DMS153 (cell line): ENCODE results near the gene PEX10.

Experiments used
- DNase-seq: peaks from one replicate; lab custom pipeline; 2025; lab: John Stamatoyannopoulos, UW

Gene PEX10

DNA sequence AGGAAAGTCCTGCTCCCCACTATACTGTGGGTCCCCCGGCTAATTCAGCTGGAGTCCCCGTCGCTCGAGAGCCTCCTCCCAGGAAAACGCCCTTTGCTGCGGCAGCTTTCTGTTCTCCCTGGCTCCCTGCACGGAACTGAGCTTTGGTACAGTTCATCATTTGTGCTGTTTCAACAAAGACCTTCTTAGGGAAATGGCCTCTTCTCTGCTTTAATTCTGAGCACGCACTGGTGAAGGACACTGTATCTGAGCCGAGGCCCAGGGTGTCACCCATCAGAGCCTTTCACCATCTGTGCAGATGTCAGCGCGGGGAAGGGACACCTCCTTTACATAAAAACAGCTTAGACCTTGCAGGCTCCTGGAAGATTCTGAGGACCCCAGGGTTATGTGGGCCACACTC is 13.5 kb upstream of the PEX10 start:
- no peak for DNase-seq

DNA sequence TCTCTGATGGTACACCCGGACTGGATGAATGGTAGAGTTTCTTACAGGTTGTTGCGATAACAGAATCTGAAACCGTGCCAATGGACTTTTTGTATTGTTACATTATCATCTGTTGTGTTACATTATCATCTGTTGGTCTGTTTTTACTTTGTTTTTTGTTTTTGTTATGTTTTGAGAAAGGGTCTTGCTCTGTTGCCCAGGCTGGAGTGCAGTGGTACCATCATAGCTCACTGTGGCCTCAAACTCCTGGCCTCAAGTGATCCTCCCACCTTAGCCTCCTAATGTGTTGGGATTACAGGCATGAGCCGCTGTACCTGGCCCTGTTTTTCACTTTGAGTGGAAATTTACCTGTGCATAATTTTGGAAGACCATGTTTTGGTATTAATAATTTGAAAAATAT is 10.2 kb upstream of the PEX10 start:
- no peak for DNase-seq

DNA sequence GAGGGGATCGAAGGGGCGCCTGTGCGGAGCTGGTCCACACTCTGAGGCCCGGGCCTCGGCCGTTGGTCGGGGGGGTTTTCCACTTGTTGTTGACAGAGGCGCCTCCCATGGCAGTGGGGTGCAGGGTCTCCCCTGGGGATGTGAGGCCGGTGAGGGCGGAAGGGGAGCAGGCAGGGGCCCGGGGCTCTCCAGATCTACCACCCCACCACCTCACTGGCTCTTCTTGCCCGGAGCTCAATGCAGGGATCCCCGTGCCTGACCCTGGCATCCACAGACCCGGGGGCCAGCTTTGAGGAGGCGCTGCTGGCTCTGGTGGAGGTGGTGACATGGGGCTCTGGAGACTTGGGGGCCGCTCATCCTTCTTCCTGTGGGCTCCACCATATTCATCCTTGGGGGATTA is 7.1 kb upstream of the PEX10 start:
- DNase-seq = no peak

DNA sequence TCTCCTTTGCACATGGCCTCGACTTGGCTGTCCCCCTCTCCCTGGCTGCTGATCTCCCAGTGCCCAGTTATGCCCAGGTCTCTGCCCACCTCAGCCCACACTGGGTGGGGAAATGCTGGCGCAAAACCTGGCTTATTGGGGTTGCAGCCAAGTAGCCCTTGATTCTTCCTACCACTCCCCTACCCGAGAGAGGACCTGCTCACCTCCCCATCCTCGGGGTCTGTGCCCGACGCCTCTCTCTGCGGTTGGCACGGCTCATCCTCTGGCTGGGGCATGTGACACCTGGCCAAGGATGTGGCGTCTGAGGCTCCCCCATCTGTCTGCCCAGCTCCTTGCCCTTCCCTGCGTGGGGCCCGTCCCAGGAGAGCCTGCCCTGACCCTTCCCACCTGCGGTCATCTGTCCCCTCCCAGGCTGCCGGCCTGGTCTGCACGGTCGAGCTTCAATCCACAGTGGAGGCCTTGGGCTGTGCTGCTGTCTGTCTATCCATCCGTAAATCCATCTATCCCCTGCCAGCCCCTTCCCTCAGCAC is 6.5 kb upstream of the PEX10 start:
- DNase-seq = no peak

DNA sequence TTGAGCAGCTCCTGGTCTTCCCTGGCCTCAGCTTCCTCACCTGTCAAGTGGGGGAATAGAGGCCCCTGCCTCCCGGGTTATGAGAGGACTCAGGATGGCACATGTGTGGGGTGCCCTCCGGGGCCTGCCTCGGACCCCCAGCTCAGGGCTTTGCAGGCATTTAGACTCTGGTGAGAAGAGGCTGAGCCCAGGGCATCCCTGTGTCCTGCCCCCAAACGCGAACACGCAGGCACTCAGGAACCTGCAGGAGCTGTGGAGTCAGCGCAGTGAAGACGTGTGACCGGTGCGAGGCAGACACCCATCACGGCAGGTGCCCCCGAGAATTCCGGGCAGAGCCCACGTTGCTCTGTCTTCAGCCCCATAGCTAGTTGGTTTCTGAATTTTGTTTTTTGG is 5.5 kb upstream of the PEX10 start:
- DNase-seq = no peak

DNA sequence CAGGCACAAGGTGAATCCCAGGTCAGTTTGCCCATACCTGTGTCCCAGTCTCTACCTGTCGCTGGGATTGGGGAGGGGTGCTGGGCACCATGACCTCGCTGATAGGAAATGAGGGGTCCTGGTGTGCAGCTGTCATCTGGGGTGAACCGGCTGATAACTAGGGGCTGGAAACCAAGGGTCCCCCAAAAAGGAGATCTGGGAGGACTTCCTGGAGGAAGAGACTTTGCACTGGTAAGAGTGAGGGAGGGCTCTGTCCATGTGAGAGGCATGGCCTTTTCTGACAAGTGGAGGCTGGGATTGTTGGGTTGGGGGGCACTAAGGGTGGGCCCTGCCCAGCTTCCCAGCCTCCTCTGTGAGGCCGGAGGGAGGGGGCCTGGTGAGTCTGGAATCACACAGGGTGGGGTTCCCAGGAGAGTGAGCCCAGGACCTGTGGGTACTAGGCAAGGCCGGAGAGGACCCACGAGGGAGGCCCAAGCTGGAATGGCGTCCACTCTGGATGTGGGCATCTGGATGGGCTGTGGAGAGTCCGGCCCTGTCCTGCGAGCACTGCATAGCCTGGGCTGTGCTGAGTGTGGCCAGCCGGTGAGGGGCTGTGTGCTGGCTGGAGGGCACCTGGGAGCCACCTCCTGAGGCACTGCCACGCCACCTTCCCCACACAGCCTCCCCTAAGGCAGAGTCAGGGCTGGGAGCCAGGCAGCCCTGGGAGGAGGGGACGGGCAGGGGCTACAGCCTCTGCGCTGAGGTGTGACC is 4.9 kb upstream of the PEX10 start:
- DNase-seq = no peak

DNA sequence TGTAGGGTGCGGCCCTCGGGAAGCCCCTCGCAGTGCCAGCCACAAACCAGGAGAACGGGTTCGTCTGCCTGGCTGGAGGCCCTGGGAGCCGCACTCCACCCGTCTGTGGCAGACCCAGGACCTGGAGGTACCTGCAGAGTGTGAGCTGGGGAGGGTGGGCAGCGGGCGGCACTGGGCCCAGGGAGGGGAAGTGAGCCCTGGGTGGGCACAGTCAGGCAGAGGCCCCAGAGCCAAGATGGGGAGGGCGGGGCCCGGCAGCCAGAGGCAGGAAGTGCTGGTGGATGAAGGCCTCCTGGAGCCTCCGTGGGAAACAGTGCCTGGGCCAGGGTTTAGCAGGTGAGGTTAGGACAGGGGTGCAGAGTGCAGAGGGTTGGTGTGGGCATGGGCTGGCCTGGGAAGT is 4.0 kb upstream of the PEX10 start:
- peak; percentile 42 for DNase-seq

DNA sequence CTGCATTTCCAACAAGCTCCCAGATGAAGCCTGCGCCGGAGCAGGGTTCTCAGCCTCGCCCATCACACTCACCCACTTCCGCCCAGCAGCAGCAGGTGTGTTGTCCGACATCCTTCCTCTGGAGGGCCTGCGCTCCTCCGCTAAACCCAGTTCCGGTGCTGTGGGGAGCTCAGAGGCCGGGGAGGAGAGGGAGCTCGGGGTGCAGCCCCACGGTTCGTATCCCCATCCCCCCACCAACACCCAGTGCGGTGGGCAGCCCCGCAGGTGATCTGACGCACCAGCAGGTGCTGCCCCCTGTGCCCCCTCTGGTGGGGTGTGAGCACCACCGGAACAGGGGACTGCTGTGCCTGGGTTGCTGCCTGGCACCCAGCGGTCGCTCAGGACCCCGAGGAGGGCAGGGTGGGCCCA is 3.4 kb upstream of the PEX10 start:
- DNase-seq = peak; percentile 85

DNA sequence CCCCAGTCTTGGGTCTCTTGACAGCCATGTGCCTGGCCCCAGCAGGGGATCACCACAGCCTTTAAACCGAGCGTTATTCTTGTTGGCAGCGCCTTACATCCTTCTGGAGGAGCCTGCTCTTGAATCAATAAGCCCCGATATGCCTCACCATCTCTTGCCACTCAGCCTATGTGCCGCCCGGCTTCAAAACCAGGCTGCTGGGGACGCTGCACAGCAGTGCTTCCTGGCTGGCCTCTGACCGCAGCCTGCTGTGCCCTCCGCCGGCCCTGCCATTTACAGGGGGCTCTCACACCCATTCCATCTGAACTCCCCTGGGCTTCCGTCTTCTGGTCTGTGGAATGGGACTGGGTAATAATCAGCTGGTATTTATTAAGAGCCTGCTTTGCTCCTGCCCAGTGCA is 3.0 kb upstream of the PEX10 start:
- peak; percentile 33 for DNase-seq

DNA sequence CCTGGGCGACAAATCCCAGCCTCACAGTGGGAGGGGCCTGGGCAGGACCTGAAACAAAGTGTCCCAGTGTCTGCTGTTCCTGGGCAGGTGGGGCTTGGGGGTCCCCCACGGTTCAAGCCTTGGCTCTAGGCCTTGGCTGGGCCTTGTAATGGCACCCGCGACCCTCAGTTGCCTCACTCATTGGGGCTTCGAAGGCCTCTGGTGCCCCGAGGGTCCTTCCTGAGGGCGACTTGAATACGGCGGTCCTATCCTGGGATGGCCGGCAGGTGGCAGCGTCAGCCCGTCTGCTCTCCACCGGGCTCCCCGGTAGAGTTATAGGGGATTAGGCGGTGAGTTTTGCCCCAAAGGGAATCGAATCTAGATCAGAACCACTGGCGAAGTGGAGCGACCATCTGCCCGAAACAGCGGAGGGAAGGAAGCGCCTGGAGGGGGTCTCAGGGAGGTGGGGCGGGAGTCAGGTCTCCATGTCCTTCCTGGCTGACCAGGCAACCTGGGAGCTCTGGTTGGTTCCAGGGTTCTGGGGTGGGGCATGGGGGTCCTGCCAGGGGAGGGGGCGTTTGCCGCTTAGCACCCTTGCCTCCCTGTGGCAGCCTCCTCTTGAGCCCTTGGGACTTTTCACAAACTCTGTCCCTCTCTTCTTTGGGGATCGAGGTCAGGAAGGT is 2.1 kb upstream of the PEX10 start:
- DNase-seq = peak; percentile 62

DNA sequence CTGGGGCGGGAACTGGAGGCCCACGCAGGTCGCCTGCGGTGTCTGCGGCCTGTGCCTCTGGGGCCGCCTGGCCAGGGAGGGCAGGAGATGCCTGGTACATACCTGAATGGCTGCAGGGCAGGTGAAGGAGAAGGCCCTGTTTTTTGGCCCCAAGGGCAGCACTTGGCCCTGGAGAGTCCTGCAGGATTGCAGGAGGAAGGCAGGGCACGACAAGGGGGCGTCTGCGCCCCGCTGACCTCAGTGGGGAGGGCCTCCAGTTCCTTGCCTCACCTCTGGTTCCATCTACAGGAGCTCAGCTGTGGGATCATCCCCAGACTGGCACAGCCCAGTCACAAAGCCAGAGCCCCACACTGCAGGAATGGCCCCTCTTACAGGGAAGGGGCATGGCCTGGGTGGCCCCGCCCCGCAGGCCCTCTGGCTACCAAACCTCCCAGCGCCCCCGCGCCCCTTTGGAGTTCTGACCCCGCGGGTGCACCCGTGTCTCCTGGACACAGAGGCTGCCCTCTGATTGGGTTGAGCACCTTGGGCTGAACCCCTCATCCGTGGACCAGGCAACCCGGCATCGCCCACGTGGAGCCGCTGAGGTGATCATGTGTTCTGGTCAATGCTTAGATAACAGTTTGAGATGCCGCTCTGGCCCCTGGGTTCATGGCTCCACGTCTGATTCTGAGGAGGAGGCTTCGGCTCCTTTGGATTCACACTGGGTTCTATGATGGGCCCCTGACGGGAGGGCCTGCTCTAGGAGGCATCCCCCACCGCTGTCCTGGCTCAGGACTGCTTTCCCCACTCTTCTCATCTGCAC is 1.3 kb upstream of the PEX10 start:
- DNase-seq = no peak

DNA sequence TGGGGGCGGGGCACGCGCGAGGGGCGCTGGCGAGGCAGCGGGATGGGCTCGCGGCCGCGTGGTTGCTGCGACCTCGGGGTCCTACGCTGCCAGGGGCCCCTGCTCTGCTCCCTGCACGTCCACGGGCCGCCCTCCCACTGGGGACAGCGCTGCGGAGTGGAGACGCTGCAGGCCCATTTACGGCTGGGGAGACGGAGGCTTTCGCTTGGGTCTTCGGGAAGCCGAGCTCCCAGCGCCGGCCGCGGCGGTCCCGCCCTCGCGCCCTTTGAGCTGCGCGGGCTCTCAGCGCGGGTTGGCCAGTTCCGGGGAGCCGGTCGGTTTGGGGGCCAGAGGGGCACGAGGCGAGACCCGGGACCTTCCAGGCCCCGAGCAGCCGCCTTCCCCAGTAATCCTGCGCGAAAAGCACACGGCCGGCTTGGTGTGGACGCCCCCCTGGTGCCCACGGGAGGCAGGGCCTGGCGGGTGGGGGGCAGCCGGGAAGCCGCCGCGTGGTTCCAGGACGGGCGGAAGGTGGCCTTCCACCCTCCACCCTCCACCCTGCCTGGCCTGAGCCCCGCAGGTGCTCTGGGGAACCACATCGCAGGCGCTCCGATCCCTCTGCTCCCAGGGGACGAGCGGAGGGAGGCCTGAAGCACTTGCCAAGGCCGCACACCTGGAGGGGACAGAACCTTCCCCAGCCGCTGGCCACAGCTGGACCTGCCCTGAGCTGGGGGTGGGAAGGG is 570 bp upstream of the PEX10 start:
- DNase-seq = peak; percentile 29

DNA sequence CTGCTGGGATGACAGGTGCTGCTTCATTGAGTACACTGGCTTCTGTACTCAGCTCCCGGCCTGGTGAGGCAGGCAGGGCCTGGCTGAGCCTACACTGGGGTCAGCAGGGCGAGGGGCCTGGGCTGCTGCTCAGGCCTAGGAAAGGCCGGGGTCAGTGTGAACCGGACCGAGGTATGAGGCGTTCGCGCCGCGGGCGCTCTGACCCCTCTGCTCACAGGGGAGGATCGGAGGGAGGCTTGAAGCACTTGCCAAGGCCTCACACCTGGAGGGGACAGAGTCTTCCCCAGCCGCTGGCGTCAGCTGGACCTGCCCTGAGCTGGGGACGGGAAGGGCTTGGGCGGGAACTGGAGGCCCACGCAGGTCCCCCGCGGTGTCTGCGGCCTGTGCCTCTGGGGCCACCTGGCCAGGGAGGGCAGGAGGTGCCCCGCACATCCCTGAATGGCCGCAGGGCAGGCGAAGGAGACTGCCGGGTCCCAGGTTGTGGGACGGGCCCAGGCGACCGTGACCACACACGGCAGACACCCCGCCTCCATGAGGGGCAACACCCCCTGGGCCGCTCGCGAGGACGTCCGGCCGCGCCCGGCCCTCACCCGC is 466 bp downstream of the PEX10 start:
- no peak for DNase-seq

DNA sequence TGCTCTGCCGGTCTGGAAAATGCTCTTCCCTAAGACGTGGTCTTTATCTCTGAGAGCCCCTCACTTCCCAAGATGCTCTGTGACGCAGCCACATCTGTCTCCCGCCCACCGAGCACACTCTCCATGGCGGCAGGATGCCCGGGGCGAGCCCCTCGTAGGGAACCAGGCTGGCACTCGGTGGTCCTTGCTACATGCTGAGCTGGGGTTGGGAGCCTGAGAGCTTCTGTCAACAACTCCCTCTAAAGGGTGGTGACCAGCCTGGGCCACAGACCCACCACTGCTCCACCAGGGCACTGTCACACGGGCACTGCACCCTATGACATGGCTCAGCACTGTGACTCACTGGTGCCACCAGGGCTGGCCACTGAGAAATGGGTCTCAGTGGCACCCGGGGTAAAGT is 2.6 kb downstream of the PEX10 start:
- DNase-seq = no peak

DNA sequence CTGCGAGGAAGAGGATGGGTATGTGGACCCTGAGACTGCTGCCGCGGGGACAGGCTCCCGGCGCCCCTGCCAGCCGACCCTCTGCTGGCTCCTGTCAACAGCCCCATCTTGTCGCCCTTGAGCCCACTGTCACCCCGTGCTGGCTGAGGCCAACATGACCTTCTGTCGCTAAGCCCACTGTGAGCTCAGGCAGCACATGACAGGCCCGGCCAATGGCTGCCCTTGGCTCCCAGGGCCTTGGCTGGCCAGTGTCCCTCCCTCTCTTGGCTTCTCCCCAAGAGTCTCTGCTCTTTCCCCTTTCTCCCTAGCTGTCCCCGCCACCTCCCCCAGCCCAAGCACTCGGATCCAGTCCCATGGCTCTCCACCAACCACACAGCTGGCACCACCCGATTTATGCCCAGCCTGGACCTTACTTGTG is 3.5 kb downstream of the PEX10 start:
- no peak for DNase-seq

DNA sequence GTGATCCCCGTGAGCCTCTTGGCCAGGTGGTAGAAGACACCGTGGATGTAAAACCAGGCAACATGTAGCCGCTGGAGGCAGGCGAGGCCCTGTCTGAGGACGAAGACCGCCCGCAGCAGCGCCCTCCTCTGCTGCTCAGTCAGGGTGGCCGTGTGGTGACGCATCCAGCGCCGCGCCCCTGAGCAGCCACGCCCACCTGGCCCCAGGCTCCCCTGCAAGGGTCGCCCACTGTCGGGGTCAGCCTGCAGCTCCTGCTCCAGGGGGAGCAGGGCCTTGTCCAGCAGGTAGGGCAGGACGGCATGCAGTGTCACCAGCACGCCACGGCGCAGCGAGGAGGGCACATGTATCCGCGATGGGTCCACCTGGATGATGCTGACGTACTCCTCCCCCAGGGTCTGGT is 3.9 kb downstream of the PEX10 start:
- no peak for DNase-seq

DNA sequence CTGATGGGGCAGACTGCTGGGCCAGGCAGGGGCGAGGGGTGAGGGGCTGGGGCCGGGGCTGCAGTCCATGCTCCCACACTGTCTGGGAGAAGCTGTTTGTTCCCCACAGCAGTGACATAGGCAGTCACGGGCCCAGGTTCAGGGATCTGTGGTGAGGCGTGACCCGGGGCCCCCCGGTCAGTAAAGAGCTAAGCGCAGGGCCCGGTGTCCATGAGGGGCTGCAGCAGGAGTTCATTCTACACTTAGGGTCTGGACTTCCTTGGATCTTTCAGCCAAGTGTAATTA is 4.4 kb downstream of the PEX10 start:
- no peak for DNase-seq

DNA sequence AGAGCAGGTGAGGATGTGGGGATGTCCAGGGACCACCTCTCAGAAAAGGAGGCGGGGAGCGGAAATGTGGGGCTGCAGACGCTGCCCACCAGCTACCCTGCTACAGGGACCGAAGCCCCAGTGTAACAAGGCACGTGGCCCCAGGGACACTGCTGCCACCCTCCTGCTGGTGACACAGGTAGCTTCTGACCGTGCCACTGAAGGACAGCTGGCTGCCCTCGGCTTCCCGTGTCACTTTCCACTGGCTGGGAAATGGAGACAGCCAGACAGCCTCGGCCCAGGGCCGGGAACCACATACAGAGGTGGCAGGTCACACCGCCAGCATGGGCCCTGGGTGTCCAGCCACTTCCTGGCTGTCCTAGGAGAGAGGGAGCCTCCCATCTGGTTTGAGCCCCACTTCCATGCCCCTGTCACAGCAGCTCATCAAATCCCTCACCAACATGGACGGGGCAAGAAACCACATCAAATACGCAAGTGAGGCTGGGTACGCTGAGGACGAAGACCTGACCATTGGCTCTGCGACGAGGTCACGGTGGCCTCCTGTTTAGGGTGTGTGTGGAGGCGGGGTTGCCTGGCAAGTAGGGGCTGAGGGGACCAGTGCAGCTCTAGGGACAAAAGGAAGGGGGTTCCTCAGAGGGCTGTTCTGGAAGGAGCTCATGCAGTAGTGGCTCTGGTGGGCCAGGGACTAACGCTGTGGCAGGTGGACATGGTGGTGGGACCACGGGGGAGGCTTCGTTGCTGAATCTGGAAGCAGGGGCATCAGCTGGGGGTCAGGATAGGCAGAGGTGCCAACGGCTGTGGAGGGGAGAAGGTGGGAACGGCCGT is 5.0 kb downstream of the PEX10 start:
- DNase-seq = no peak

DNA sequence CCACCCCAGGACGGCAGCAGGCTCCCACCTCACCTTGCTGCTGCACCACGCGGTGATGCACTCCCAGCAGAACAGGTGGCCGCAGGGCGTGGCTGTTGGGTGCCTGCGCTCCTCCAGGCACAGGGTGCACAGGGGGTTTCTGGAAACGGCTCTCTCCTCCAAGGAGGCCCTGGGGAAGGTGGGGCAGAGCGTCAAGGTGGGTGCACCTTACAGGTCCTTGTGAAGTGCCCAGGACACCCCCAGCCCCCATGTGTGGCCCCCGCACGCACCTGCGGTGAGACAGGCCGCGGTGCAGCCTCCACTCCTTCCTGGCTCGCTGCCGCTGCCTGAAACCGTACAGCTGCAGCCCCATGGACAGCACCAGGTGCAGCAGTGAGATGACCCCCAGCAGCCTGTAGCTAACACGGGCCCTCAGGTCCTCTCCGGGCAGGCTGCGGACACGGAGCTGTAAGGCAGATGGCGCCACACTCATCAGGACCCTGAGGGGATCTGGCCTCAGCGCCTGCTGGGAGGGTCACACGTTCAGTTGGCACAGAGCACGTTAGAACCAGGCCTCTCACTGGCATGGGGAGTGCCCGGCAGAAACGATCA is 5.8 kb downstream of the PEX10 start:
- DNase-seq = no peak

DNA sequence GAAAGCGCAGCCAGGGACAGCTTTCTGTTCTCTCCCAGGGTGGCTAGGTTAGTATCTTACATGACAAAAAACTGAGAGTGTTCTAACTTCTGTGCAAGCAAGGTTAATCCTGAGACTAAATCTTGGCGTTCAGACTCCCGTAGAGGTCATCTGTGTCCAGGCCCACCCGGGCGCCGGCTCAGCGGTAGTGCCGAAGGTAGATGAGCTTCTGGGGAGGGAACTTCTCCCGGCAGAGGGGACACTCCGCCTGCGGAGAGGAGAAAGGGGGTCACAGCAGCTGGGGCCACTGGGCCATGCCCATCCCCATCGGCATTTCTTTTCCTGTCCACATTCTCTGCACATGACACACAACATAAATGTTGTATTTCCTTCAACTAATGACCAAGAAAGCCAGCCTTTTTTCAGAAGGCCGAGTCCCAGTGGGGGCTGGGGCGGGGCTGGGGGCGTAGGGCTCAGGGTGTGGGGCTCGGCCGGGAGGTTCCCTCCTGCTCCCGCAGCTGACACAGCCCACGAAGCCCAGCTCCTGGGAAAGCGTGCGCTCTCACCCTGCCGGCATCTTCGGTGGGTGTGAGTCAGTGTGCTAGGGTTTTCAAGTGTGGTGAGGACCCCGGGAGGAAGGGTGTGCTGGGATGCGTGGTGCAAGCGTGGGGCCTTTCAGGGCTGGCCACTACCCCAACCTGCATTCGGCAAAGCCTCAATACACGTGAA is 6.6 kb downstream of the PEX10 start:
- DNase-seq = no peak
